Neural progenitor cell (in vitro differentiated cells): ENCODE results near the gene PDILT.

Experiments
- CTCF ChIP-seq: fragments of 200-600 bp; sonication (generic); IDR thresholded peaks from 2 replicates; pipeline ENCODE4 v1.5.1; 2017; ENCODE audit warnings: antibody characterized with exemption, mild to moderate bottlenecking
- EZH2 ChIP-seq: fragments of 200-600 bp; sonication (generic); IDR thresholded peaks from 2 replicates; pipeline ENCODE4 v1.6.1; 2017; ENCODE audit warnings: antibody characterized with exemption, mild to moderate bottlenecking, moderate library complexity
- EZH2phosphoT487 ChIP-seq: fragments of 200-600 bp; sonication (generic); IDR thresholded peaks from 2 replicates; pipeline ENCODE4 v1.6.1; 2017; ENCODE audit warnings: antibody characterized with exemption

GRCh38 chr16:20322696-20323095 is 81.8 kb downstream of the PDILT start:
- TF ChIP-seq EZH2 = no peak
- TF ChIP-seq CTCF = no peak
- no peak for TF ChIP-seq EZH2phosphoT487
